B cell (primary cell): ENCODE measurements around the gene KCTD5.

Experiments used
- CTCF ChIP-seq: fragments of 200-600 bp; IDR thresholded peaks from one replicate; pipeline ENCODE4 v1.8.0; 2022; ENCODE audit warnings: antibody characterized with exemption, mild to moderate bottlenecking
- EZH2 ChIP-seq: IDR thresholded peaks from 2 replicates; pipeline ENCODE4 v1.6.1; 2012; ENCODE audit warnings: borderline replicate concordance, low read depth, mild to moderate bottlenecking, moderate library complexity, low read length; ENCODE audit not compliant: insufficient read depth, poor library complexity, severe bottlenecking

- TF ChIP-seq CTCF (no peak), EZH2 (no peak)
These were observed 8.5 kb downstream of the KCTD5 start for GRCh38 chr16:2690852-2691251.
